Measurements from ENCODE around the gene PHIP.

DNA sequence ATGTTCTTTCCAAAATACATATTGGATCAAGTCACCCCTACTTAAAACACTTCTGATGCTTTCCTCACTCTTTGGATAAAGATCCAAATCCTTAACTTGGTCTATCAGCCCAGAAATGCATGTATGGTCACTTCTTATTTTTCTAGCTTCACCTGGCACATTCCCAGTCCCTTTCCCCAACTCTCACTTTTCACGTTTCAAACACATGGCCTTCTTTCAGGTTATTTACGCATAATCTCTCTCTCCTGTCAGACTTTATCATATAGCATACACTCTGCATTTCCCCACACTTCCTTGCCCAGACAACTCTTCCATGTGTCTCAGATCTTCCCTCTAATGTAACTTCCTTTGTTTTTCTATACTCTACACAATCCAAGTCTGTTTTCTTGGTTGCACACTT lies 12.8 kb downstream of the PHIP start:
- TF ChIP-seq, protein P1, sequence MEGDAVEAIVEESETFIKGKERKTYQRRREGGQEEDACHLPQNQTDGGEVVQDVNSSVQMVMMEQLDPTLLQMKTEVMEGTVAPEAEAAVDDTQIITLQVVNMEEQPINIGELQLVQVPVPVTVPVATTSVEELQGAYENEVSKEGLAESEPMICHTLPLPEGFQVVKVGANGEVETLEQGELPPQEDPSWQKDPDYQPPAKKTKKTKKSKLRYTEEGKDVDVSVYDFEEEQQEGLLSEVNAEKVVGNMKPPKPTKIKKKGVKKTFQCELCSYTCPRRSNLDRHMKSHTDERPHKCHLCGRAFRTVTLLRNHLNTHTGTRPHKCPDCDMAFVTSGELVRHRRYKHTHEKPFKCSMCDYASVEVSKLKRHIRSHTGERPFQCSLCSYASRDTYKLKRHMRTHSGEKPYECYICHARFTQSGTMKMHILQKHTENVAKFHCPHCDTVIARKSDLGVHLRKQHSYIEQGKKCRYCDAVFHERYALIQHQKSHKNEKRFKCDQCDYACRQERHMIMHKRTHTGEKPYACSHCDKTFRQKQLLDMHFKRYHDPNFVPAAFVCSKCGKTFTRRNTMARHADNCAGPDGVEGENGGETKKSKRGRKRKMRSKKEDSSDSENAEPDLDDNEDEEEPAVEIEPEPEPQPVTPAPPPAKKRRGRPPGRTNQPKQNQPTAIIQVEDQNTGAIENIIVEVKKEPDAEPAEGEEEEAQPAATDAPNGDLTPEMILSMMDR (tag by site-specific recombination; IDR thresholded peaks at IDR 0.05) = no peak
- TF ChIP-seq KLF16 (tag by site-specific recombination; IDR thresholded peaks at IDR 0.05) = no peak
- no peak for TF ChIP-seq ZNF24 (tag by site-specific recombination; IDR thresholded peaks at IDR 0.05)
- TF ChIP-seq, protein P2, sequence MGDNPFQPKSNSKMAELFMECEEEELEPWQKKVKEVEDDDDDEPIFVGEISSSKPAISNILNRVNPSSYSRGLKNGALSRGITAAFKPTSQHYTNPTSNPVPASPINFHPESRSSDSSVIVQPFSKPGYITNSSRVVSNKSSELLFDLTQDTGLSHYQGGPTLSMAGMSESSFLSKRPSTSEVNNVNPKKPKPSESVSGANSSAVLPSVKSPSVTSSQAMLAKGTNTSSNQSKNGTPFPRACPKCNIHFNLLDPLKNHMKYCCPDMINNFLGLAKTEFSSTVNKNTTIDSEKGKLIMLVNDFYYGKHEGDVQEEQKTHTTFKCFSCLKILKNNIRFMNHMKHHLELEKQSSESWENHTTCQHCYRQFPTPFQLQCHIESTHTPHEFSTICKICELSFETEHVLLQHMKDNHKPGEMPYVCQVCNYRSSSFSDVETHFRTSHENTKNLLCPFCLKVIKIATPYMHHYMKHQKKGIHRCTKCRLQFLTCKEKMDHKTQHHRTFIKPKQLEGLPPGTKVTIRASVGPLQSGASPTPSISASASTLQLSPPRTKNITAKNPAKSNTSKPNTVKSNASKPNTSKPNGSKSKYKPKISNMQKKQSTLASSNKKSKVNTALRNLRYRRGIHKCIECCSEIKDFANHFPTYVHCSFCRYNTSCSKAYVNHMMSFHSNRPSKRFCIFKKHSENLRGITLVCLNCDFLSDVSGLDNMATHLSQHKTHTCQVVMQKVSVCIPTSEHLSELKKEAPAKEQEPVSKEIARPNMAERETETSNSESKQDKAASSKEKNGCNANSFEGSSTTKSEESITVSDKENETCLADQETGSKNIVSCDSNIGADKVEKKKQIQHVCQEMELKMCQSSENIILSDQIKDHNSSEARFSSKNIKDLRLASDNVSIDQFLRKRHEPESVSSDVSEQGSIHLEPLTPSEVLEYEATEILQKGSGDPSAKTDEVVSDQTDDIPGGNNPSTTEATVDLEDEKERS (tag by site-specific recombination; IDR thresholded peaks at IDR 0.05) = no peak
- no peak for TF ChIP-seq BCL11A (tag by site-specific recombination; IDR thresholded peaks at IDR 0.05; ENCODE audit: low read depth)
- no peak for TF ChIP-seq YY1 (tag by site-specific recombination; IDR thresholded peaks at IDR 0.05)
- TF ChIP-seq ZNF114 (tag by site-specific recombination; IDR thresholded peaks at IDR 0.05) = no peak
- no peak for TF ChIP-seq ZNF223 (tag by site-specific recombination; IDR thresholded peaks at IDR 0.05)
- no peak for TF ChIP-seq ZNF623 (tag by site-specific recombination; IDR thresholded peaks at IDR 0.05)
- TF ChIP-seq, protein P3, sequence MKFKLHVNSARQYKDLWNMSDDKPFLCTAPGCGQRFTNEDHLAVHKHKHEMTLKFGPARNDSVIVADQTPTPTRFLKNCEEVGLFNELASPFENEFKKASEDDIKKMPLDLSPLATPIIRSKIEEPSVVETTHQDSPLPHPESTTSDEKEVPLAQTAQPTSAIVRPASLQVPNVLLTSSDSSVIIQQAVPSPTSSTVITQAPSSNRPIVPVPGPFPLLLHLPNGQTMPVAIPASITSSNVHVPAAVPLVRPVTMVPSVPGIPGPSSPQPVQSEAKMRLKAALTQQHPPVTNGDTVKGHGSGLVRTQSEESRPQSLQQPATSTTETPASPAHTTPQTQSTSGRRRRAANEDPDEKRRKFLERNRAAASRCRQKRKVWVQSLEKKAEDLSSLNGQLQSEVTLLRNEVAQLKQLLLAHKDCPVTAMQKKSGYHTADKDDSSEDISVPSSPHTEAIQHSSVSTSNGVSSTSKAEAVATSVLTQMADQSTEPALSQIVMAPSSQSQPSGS (tag by site-specific recombination; IDR thresholded peaks at IDR 0.05; ENCODE audit: low read depth) = no peak
- no peak for TF ChIP-seq ZNF324 (tag by site-specific recombination; IDR thresholded peaks at IDR 0.05)
- no peak for TF ChIP-seq ZBTB7A (tag by site-specific recombination; IDR thresholded peaks at IDR 0.05; ENCODE audit: low read depth)
- TF ChIP-seq, protein P4, sequence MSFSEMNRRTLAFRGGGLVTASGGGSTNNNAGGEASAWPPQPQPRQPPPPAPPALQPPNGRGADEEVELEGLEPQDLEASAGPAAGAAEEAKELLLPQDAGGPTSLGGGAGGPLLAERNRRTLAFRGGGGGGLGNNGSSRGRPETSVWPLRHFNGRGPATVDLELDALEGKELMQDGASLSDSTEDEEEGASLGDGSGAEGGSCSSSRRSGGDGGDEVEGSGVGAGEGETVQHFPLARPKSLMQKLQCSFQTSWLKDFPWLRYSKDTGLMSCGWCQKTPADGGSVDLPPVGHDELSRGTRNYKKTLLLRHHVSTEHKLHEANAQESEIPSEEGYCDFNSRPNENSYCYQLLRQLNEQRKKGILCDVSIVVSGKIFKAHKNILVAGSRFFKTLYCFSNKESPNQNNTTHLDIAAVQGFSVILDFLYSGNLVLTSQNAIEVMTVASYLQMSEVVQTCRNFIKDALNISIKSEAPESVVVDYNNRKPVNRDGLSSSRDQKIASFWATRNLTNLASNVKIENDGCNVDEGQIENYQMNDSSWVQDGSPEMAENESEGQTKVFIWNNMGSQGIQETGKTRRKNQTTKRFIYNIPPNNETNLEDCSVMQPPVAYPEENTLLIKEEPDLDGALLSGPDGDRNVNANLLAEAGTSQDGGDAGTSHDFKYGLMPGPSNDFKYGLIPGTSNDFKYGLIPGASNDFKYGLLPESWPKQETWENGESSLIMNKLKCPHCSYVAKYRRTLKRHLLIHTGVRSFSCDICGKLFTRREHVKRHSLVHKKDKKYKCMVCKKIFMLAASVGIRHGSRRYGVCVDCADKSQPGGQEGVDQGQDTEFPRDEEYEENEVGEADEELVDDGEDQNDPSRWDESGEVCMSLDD (tag by site-specific recombination; IDR thresholded peaks at IDR 0.05) = no peak
- TF ChIP-seq, protein P5, sequence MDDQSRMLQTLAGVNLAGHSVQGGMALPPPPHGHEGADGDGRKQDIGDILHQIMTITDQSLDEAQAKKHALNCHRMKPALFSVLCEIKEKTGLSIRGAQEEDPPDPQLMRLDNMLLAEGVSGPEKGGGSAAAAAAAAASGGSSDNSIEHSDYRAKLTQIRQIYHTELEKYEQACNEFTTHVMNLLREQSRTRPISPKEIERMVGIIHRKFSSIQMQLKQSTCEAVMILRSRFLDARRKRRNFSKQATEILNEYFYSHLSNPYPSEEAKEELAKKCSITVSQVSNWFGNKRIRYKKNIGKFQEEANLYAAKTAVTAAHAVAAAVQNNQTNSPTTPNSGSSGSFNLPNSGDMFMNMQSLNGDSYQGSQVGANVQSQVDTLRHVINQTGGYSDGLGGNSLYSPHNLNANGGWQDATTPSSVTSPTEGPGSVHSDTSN (CRISPR knock-in tag; IDR thresholded peaks at IDR 0.05) = no peak

Measured in HEK293 (cell line).